SU-DHL-6 (cell line): ENCODE results near the gene IFI16.
"Not testable (repeated sequence)": the region's sequence is repeated elsewhere in the genome, so short reads cannot be mapped to it uniquely, and the experiment has no call there.

Source experiments
- EZH2phosphoT487 ChIP-seq: fragments of 200-600 bp; sonication (generic), shearing (Covaris generic); conservative IDR thresholded peaks from 2 replicates; pipeline ENCODE4 v1.6.1; 2018; ENCODE audit warnings: mild to moderate bottlenecking, antibody characterized with exemption, low read length, moderate library complexity, mixed read lengths
- TF ChIP-seq, protein P1 (sequence below): fragments of 200-600 bp; sonication (generic); IDR thresholded peaks from one replicate; pipeline ENCODE4 v1.5.1; 2017; ENCODE audit warnings: antibody characterized with exemption, mild to moderate bottlenecking, low read length, moderate library complexity; ENCODE audit not compliant: insufficient read depth, poor library complexity, severe bottlenecking

DNA sequence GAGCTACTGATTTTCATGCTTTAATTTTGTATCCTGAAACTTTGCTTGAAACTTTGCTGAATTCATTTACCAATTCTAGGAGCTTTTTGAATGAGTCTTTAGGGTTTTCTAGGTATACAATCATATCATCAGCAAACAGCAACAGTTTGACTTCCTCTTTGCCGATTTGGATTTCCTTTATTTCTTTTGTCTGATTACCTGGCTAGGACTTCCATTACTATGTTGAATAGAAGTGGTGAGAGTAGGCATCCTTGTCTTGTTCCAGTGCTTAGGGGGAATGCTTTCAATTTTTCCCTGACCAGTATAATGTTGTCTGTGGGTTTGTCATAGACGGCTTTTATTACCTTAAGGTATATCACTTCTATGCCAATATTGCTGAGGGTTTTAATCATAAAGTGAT lies 17.1 kb downstream of the IFI16 start:
- TF ChIP-seq, protein P1, sequence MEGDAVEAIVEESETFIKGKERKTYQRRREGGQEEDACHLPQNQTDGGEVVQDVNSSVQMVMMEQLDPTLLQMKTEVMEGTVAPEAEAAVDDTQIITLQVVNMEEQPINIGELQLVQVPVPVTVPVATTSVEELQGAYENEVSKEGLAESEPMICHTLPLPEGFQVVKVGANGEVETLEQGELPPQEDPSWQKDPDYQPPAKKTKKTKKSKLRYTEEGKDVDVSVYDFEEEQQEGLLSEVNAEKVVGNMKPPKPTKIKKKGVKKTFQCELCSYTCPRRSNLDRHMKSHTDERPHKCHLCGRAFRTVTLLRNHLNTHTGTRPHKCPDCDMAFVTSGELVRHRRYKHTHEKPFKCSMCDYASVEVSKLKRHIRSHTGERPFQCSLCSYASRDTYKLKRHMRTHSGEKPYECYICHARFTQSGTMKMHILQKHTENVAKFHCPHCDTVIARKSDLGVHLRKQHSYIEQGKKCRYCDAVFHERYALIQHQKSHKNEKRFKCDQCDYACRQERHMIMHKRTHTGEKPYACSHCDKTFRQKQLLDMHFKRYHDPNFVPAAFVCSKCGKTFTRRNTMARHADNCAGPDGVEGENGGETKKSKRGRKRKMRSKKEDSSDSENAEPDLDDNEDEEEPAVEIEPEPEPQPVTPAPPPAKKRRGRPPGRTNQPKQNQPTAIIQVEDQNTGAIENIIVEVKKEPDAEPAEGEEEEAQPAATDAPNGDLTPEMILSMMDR = not testable (repeated sequence)
- not testable (repeated sequence) for TF ChIP-seq EZH2phosphoT487
